UCSD-AML1 (cell line): ENCODE measurements around the gene KMO.
A peak's percentile ranks its signal among the peaks of the same experiment; 100 is the strongest.

ENCODE experiments used
- DNase-seq: peaks from one replicate; lab custom pipeline; 2025; ENCODE audit not compliant: unreplicated experiment; lab: John Stamatoyannopoulos, UW

The KMO gene

DNA sequence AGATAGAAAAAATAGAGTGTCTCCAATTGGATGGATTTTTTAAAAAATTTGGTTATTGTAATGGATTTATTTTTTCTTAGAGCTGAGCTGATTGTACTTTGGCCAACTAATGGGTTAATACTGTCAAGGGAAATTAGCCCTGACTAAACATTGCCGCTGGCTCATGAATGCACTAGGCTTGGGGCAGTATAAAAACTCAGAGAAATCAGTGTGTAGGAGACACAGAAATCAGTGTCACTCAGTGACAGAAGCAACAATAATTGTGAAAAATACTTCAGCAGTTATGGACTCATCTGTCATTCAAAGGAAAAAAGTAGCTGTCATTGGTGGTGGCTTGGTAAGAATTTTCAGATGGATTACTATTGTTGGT lies at the start of gene KMO:
KMO (plus strand) TSS at position 217 of the 370 bp plus-strand sequence; CDS start at position 284, 67 bp downstream.
- no peak for DNase-seq

DNA sequence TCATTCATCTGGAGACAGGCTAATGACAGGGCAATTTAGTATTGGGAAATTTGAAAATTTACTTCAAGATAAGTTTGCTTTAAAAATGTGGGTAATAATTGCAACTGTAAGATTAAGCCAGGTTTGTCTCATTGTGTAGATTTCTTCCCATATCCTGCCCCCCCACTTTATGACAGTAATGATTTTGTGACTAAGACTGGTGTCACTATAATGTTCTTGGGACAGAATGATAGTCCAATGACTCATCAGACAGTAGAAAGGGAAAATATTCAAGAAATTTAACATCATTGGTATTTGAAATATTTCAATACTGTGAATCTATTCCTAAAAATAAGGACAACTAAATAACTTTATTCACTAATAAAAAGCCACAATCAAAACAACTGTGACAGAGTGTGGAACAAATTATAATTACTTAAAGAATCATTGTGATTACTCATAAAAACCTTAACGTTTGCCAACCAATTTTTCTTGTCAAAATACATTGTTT lies 49.4 kb upstream of the KMO start:
- no peak for DNase-seq

DNA sequence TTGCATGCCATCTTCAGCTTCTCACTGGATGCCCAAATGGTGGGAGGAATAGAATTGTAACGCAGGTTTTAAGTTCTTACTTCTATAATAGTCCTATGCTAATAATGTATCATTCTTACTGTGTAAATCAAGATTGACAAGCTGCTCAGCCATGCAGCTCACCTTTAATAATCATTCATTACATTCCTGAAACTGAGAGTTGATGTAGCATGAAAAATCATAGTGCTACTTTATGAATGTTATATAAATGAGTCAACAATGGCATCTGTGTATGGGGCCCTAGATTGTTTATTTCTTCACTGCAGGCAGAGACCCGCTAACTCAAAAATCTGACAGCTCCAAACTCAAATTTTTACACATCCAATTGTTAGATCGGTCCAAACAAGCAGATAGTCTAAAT lies 47.0 kb upstream of the KMO start:
- no peak for DNase-seq

DNA sequence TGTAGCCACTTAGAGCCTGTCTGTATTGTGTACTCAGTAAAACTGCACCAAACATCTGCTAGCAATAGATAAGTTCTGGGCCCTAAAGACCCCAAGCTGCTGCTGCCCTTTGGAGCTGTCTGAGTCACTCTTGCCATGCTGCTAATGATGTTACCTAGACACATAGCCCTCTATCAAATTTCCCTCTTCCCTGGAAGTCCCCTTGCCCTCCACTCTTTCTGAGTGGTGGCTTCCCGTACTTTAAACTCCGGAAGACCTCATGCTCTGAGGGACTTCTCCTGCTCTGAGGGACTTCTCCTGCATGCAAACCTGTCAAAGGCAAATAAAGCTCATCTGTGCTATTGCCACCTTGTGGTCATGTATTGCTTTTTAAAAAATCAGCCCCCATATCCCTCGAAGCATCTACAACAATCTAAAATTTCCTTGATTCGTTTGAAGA lies 46.6 kb upstream of the KMO start:
- DNase-seq = peak; percentile 16

DNA sequence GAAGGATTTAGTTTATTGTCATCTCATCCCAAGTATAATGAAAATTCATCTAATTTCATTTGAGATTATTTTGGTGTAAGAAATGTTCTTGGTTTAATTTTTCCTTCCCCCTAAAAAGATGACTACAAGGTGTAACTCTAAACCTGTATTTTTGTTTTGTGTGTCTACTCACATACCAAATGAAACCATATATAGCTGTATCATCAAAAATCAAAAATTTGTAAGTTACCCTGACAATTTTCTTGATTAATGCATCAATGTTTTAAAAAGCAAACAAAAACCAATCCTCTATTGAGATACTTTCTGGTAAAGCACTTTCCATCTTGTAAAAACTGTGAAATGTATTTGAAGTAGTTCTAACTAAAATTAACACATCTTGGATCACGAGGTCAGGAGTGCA lies 43.4 kb upstream of the KMO start:
- DNase-seq = no peak

DNA sequence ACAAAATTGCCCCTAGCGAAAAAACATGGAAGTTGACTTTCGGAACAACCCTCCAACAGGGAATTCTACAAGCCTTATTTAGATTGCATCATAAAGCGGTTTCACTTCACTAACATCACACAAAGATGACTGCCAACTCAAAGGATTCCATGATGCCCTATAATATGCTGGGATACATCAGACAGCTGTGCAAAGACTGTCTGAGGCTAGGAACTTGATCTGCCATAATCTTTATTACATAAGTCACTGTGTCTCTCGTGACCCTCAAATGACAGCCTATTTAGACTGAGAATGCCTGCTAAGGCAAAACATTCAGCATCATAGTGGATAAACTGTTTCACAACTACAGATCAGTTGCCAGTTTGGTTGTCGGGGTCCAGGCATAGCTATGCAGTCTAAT lies 36.4 kb upstream of the KMO start:
- DNase-seq = no peak

DNA sequence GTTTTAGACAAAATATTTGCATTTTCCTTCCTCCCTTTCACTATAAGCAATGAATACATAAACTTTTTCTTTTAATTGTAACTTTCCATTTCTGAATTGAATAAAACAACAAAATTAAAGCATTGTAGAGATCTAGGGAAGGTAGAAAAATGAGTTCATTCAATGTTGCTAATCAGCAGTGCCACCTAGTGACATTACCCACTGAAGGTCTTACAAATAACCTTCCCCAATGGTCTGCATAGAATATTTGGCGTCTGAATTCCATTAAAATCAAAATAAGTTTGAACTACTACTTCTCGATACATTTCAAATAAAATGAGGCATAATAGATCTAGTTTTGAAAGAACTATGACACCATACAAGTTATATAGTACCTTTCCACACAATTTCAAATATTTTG lies 32.3 kb upstream of the KMO start:
- no peak for DNase-seq

DNA sequence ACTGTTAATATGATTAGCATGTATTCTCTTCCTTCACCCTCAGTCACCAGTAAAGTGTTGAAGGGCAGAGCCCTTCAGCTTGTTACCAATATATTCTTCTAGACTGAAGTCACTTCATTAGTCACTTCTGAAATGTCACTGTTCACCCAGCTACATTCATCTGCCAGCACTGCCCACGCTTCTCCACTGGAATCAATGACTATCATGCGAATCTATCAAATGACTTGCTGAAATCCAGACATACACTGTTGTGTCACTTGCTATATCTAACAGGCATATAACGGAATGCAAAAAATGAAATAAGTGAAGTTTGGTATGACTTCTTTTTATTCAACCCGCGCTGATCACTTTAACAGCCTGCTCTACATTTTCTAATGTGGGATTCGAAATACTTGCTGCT lies 28.7 kb upstream of the KMO start:
- no peak for DNase-seq

DNA sequence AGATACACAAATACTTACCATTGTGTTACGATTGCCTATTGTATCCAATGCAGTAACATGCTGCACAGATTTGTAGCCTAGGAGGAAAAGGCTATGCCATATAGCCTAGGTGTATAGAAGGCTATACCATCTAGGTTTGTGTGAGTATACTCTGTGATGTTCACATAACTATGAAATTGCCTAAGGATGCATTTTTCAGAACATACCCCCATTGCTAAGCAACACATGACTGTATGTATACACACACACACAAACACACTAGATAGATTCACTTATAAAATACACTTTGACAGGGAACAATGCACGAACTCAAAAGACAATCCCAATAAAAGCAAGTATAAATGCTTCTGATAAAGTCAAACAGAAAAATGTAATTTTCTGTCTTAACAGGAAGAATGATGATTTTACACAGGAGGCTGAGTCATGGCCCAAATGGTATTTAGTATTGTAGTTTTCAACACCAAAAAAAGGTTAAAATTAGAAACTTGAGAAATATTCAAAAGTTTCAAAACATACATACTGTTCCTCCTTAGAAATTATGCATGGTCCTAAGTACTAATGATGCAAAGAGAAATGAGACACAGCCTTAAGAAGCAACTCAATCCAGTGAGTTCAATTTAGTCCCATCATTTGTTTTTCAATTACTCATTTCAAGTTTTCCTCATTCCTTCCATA lies 24.9 kb upstream of the KMO start:
- DNase-seq = no peak

DNA sequence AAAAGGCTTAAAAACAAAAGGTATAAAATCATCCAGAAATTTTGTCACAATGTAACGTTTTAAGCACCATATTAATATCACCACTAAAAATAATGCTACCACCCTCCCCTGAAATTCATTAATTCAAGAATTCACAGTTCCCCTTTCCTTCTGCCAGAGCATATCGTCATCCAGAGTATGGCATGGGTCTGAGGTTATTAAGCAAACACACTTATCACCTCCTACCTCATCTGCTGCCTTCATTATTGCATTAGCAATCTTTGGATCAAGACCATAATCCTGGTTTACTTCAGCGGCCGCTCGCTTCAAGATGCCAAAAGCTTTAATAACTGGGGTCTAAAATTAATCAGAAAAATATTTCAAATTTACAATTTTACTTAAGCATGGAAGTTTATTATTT lies 18.8 kb upstream of the KMO start:
- DNase-seq = no peak

DNA sequence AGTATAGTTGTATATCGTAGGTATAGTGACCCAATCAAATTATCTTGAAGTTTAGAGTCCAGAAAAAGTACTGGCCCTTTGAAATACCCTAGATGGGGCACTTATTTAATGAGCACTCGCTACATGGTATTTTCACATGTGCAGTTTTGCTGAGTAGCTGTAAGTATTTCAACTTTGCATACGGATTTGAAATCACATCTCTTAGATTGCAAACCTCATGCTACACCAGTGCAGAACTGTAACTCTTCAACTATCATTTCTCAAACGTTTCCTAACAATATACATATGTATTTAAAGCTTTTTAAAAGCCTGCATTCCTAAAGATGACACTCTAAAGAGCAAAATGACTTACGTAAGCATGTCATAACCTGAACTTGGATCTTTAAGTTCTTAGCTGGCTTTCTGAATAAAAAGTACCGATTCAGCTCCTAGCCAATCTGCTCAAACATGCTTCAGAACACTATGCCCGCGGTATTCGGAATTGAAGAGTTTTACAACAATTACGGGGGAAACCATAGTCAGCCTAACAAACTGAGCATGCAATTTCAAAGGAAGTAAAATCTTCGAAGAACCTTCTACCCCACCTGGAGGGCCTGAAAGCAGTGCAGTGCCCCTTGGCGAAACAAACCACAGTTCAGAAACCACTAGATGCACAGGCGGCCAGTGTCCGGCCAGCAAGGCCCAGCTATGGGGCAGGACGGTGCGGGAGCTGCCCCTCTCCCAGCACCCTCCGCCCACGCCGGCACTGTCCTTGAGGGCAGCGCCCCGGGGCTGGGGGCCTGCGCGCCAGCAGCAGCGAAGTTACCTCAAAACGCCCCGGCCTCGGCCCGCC lies 13.5 kb upstream of the KMO start:
- no peak for DNase-seq

DNA sequence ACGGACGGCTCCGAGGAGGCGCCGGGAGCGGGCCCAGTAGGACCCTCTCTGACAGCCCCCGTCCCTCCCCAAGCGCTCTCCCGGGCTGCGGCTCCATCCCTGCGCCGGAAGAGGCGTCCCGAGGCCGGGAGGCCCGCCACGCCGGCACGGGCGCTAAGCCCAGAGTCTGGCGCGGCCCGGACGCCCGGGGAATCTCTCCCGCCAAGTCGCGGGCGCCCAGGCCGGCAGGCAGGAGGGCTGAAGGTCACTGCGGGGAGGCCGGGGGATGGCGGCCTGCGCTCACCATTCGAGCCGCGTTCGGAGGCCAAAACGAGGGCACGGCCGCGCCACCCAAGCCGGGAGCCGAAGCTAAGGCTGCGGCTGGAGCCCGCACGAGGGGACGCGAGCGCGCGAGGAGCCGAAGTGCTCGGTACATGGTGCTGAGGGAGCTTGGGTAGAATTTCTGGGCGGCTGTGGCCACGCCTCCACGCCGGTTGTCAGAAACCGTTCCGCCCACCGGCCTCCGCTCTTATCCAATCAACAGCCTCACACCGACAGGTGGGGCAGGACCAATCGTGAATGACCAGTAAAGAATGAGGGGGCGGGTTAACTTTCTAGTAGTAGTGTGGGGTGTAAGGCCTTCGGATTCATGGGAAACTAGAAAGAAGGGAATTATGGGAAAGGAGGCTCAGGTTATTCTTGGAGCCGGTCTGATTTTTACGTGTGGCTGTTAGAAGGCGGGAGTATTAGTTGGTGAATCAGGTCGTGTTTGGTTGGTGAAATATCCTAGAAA lies 12.7 kb upstream of the KMO start, which contains the start of gene FH:
FH (minus strand) TSS at position 448 of the 772 bp plus-strand sequence; CDS start at position 415, 33 bp downstream.
- DNase-seq = peak; percentile 95

DNA sequence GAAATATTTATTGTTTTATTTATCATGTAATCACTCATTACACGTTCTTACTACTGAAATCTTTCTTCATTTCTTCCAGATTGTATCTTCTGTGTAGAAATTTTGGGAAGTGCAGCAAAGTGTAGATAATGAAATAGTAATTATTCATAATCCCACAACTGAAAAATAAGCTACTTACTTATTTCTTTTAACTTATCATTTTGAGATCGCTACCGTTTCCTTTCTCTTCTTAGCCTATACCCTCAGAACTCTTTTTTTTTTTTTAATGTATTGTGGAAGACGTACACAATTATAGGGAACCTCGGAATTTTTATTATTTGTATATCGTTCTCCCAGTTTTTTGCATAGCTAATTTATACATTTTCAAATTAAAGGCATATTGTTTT lies 12.1 kb upstream of the KMO start:
- DNase-seq = no peak

DNA sequence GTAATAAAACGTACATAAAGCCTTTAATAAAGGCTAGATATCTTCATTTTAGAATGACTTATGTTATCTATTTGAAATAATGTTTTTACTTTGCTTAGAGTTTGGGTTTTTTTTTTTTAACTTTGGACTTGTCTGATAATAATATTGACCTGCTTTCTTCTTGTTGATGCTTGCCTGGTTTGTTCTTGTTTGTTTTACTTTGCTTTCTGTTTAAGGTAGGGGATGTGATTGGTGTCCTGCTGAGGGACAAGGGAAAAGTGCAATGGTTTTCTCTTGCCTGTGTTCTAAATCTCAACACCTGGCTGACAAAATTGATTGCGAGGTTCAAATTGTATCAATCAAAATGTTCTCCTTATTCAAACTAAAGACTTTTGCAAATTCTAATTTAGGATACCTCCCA lies 10.5 kb upstream of the KMO start:
- DNase-seq = no peak

DNA sequence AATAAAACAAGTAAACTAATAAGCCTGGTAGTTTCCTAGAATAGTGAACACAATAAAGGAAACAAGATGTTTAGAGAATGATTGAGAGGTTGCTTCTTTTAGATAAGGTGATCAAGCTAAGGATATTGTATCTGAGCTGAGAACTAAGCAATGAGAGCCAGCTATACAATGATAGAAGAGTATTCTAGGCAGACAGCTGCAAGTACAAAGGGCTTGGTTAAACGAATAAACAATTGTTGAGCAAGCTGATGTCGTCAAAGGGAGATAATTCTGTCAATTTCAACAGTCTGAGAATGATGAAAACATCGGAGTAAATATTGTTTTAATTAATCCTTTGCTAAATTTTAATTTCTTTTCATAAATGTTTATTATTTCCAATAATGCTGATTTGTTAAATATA lies 7.2 kb upstream of the KMO start:
- no peak for DNase-seq

DNA sequence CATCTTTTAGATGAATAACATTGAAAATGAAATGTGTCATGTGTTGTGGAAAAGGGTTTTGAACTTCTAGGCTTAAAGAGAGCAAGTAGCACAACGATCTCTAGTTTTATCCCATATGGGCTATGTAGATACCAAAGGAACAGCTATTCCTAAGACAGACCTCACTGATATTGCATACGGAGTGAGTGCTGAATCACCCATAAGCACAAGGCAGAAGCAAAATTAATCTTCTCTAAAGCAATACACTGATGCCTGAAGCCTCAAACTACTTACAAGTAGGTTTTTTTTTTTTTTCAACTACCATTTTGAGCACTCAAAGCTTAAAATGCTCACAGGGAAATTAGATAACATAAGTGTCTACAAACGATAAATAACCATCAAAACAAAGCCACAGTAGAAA lies 5.0 kb upstream of the KMO start:
- DNase-seq = no peak

DNA sequence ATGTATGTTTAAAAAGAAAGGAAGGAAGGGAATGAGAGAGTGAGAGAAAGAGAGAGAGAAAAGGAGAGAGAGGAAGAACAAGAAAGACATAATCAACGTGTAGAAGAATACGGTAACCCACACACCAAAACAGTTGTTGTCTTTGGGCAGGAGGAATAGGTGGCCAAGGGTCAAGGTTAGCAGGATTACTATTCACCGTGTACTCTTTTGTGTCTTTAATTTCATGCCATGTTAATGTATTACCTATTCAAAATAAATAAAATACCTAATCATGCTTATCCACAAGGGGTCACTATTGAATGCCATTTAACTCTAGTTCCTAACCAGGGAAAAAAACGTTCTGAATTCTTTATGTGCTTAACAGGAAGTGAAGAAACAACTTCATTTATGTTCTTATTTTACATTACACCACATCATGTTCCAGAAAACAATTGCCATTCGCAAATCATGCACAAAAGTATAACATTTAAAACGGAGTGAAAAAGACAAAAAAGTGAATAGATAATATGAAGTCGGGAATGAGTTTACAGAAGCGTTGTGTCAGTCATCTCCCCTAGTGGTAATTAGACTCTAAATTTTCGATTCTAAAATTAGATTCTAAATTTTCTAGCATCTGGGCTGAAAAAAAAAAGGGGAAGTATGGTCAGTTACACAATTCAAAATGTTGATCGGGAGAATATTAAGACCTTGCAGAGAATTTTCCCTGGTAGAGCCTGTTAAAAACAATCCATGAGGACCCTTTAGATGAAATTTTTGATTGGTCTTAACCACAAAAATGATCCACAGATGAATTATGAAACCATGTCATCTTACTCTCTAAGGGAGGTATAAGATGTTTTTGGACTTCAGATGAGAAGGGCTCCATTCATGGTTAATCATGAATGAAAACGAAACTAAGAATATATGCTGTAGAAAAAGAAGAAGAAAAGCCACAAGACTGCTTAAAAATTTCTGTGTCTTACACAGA lies 700 bp upstream of the KMO start:
- DNase-seq = no peak

DNA sequence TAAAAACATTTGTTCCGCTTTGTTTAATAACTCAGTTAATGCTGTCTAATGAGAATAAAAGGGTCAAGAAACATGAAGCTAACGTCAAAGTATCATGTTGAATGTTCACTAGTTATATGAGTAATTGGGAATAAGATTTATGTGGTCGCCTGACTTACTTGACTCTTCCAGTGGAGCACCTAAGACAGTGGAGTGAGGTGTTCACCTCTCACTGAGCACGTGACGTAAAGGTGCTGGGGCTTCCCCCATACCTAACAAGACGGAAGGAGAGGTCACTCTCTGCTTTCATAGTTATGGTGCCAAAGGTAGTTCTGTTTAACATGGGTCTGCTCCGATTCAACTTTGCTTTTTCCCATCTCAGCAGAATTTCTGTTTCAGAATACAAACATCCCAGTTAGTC lies 686 bp downstream of the KMO start:
- no peak for DNase-seq

DNA sequence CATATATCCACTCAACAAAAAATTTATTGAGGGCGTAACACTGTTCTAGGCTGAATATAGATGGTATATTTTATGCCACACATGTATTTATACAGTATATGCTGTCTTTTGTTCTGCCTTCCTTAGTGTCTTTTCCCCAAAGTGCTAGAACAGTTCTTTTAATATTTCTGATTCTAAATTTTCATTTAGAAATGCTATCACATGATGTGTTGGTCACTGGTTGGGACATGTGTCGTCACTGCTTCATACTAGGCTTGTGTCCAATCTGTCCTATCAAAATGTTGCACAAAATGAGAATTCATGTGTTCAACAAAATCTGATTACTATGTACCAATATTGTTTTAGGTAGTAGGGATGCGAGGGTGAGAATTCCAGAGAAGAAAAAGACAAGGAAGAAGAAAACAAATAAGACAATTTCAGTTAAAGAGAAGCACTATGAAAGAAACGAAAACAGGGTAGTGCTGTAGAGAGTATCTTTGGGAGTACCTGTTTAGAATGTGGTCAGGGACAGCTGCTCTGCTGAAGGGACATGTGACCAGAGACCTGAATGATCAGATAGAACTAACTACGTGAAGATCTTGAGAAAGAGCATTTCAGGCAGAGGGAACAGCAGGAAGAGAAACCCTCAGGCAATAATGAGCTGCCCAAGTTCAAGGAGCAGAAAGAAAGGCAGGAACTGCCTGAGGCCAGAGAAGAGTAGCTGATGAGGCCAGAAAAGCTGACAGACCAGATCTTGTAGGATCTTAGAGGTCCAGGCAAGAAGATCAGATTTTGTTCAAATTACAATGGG lies 1.3 kb downstream of the KMO start:
- DNase-seq = no peak

DNA sequence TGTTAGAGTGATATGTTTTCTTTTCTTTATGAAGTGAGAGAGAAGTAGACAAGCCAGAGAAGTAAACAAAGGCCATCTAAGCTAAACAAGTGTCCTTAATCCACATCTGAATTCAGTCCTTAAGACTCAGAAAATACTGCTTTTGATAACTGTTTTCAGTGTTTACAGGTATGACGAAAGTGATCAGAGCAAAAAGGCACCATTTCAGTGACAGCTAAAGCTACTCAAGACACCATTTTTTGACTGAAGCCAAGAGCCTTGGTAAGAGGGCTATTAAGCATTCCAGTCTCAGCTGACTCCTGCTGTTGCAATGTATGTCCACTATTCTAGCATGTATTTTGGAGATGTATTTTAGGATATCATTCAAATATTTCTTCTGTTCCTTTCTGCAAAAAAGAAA lies 4.1 kb downstream of the KMO start:
- DNase-seq = no peak
